ENCODE results near the gene KIAA1217.

KIAA1217 gene

DNA sequence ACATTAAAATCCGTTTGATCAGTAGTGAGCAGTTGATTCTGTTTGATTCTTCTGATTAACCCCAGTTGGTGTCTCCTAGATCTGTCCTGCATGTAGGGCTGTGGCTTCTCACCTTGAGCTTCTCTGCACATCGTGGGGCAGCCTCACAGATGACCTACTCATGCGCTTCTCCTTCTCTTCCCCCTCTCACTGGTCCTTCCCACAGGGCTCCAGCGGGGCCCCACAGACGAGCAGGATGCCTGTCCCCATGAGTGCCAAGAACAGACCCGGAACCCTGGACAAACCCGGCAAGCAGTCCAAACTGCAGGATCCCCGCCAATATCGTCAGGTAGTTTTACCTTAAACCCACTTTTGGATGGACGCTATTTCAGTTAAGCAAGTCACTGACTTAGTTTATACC is 335.8 kb downstream of the KIAA1217 start:
- no peak overlapping the region for H3K9ac ChIP-seq (ENCODE audit: low read depth, low read length, poor library complexity, severe bottlenecking)
- H2AFZ ChIP-seq (ENCODE audit: low read length): no peak overlapping the region
- H3K4me3 ChIP-seq (ENCODE audit: low read length, poor library complexity, severe bottlenecking): no peak overlapping the region
- no peaks in the 10 kb centered on the region for H3K4me1 ChIP-seq (ENCODE audit: insufficient read depth, low read length, poor library complexity, severe bottlenecking)
- no peaks in the 10 kb centered on the region for H3K9me3 ChIP-seq (ENCODE audit: insufficient read depth, low read depth, low read length)
- no peaks in the 10 kb centered on the region for H3K9me2 ChIP-seq (replicated peaks; ENCODE audit: low read depth, low read length)
- no peak overlapping the region for H3K4me2 ChIP-seq (ENCODE audit: low read depth, low read length, poor library complexity, severe bottlenecking)
- no peaks in the 10 kb centered on the region for H4K20me1 ChIP-seq (ENCODE audit: insufficient read depth, low read length, poor library complexity, severe bottlenecking)
- H3K27me3 ChIP-seq (ENCODE audit: insufficient read depth, low read length, poor library complexity, severe bottlenecking): no peaks in the 10 kb centered on the region
- no peaks in the 10 kb centered on the region for H3F3A ChIP-seq (ENCODE audit: low read depth)
- H3K36me3 ChIP-seq (ENCODE audit: insufficient read depth, low read length): no peaks in the 10 kb centered on the region
- no peaks in the 10 kb centered on the region for H3K79me2 ChIP-seq (ENCODE audit: insufficient read depth, low read length)
- TF ChIP-seq EZH2phosphoT487 (IDR thresholded peaks at IDR 0.05; ENCODE audit: borderline replicate concordance) (no peak), CTCF (conservative IDR thresholded peaks at IDR 0.05; ENCODE audit: low read length) (no peak)

DNA sequence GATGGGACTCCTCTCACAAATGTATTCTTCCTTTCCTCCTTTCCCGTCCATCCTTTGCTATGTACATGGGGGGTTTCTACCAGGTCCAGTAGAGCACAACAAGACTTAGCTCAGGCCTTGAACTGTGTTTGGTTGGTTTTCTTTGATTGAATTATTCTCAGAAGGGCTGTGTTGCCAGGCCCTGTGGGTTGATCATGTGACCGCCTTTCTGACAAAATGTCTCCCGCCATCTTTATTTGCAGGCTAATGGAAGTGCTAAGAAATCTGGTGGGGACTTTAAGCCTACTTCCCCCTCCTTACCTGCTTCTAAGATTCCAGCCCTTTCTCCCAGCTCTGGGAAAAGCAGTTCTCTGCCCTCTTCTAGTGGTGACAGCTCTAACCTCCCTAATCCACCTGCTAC is 336.6 kb downstream of the KIAA1217 start:
- Histone ChIP-seq H4K20me1 (ENCODE audit: insufficient read depth, low read length, poor library complexity, severe bottlenecking) (no peaks in the 10 kb centered on the region), H3K4me1 (ENCODE audit: insufficient read depth, low read length, poor library complexity, severe bottlenecking) (no peaks in the 10 kb centered on the region), H3K4me2 (ENCODE audit: low read depth, low read length, poor library complexity, severe bottlenecking) (no peak overlapping the region), H3K79me2 (ENCODE audit: insufficient read depth, low read length) (no peaks in the 10 kb centered on the region), H3K36me3 (ENCODE audit: insufficient read depth, low read length) (no peaks in the 10 kb centered on the region), H2AFZ (ENCODE audit: low read length) (no peak overlapping the region), H3K27me3 (ENCODE audit: insufficient read depth, low read length, poor library complexity, severe bottlenecking) (no peaks in the 10 kb centered on the region), H3K9me3 (ENCODE audit: insufficient read depth, low read depth, low read length) (no peaks in the 10 kb centered on the region), H3K9me2 (replicated peaks; ENCODE audit: low read depth, low read length) (no peaks in the 10 kb centered on the region), H3K9ac (ENCODE audit: low read depth, low read length, poor library complexity, severe bottlenecking) (no peak overlapping the region), H3K4me3 (ENCODE audit: low read length, poor library complexity, severe bottlenecking) (no peak overlapping the region), H3F3A (ENCODE audit: low read depth) (no peaks in the 10 kb centered on the region)
- TF ChIP-seq CTCF (conservative IDR thresholded peaks at IDR 0.05; ENCODE audit: low read length): no peak
- no peak for TF ChIP-seq EZH2phosphoT487 (IDR thresholded peaks at IDR 0.05; ENCODE audit: borderline replicate concordance)

DNA sequence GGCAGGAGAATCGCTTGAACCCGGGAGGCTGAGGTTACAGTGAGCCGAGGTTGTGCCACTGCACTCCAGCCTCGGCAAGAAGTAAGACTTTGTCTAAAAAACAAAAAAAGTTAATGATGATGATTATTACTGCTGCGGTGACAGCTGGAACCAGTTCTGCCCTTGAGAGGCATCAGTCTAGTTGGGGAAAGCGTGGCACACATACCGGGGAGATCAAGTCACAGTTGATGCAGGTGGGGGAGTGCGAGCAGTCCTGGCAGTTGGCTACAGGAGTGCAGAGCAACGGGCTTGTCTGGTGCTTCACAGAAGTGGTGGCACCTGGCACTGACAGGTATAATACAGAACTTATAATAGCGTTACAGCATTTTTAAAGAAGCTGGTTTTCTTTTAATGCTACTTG is 341.7 kb downstream of the KIAA1217 start:
- Histone ChIP-seq H3K4me2 (ENCODE audit: low read depth, low read length, poor library complexity, severe bottlenecking) (no peak overlapping the region), H3K9ac (ENCODE audit: low read depth, low read length, poor library complexity, severe bottlenecking) (no peak overlapping the region), H3K27me3 (ENCODE audit: insufficient read depth, low read length, poor library complexity, severe bottlenecking) (no peaks in the 10 kb centered on the region), H3K9me2 (replicated peaks; ENCODE audit: low read depth, low read length) (no peaks in the 10 kb centered on the region), H3K9me3 (ENCODE audit: insufficient read depth, low read depth, low read length) (no peaks in the 10 kb centered on the region), H3K79me2 (ENCODE audit: insufficient read depth, low read length) (no peaks in the 10 kb centered on the region), H3K4me1 (ENCODE audit: insufficient read depth, low read length, poor library complexity, severe bottlenecking) (no peaks in the 10 kb centered on the region), H4K20me1 (ENCODE audit: insufficient read depth, low read length, poor library complexity, severe bottlenecking) (no peaks in the 10 kb centered on the region), H2AFZ (ENCODE audit: low read length) (no peak overlapping the region), H3K4me3 (ENCODE audit: low read length, poor library complexity, severe bottlenecking) (no peak overlapping the region), H3K36me3 (ENCODE audit: insufficient read depth, low read length) (no peaks in the 10 kb centered on the region), H3F3A (ENCODE audit: low read depth) (no peaks in the 10 kb centered on the region)
- no peak for TF ChIP-seq EZH2phosphoT487 (IDR thresholded peaks at IDR 0.05; ENCODE audit: borderline replicate concordance)
- TF ChIP-seq CTCF (conservative IDR thresholded peaks at IDR 0.05; ENCODE audit: low read length): no peak
